8988T (cell line): ENCODE results near the gene SYNE1.

Source experiments
- DNase-seq: peaks from one replicate; pipeline ENCODE4 v3.0.0; 2011

Gene SYNE1

GRCh38 chr6:152118224-152118623, 518.9 kb downstream of the SYNE1 start:
- DNase-seq: no peak

- no peak for DNase-seq
Measured at GRCh38 chr6:152117156-152118133, 519.7 kb downstream of the SYNE1 start.

- no peak for DNase-seq
Measured at GRCh38 chr6:152112491-152113261, 524.5 kb downstream of the SYNE1 start.

DNA sequence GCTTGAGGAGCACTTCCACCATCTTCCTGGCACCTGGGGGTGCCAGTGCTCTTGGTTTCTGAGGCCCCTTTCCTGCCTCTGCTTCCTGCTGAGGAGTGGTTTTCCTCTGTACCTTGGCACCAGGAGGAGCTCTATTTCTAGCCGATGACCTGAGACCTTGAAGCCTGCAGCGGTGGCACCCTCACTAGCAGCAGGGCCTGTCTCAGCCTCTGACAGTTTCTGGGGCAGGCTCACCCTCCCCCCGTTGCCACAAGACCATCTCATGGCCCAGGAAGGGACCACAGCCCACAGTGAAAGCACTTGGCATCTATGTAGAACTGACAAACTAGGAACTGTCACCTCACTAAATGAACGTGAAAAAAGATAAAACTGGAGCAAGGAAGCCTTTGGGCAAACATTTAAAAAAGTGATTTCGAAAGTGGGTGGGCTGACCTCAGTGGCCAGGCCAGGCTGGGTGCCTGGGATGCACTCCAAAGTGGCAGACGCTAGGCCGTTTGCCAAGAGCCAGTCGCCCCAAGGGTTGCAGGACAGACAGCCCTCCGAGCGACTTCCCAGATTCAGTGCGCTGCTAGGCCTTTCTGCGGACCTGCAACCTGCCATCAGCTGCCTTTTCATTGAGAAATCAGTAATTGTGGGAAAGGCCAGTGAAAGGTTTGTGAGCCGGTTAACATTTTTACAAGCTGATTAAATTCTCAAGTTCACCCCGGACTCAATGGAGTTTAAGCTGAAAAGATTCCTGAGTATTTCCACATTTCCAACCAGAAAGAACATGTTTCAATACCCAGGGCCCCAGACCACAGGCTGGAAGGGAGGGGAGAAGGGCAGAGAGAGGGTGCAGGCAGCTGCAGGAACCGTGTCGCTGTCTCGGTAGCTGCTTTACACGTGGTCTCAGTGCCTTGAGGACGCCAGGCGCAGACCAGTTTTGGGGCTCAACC, 526.0 kb downstream of the SYNE1 start:
- no peak for DNase-seq

DNA sequence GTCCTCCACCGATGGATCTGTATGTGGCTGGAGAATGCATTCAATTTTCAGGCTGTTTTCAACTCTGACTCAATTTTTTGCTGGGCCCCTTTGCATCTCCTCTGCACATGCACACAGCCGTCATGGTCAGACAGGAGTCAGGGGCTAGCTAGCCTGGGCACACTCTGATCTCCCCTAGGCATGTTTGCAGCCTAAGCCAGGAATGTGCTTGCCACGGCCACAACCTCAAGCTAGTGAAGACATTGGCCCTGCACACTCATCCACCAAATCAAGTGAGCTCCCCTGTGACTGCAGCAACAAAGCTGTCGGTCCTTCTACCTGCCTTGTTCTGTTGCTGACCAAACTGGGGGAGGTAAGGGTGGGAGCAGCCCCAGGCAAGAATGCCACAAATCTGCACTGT, 529.2 kb downstream of the SYNE1 start:
- DNase-seq: no peak

DNA sequence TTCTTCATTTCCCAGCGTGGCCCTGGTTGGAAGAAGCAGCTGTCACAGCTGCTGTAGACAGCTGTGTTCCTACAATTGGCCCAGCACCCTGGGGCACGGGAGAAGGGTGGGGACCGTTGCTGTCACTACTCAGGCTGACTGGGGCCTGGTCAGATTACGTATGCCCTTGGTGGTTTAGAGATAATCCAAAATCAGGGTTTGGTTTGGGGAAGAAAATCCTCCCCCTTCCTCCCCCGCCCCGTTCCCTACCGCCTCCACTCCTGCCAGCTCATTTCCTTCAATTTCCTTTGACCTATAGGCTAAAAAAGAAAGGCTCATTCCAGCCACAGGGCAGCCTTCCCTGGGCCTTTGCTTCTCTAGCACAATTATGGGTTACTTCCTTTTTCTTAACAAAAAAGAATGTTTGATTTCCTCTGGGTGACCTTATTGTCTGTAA, 537.0 kb downstream of the SYNE1 start:
- DNase-seq: no peak

DNA sequence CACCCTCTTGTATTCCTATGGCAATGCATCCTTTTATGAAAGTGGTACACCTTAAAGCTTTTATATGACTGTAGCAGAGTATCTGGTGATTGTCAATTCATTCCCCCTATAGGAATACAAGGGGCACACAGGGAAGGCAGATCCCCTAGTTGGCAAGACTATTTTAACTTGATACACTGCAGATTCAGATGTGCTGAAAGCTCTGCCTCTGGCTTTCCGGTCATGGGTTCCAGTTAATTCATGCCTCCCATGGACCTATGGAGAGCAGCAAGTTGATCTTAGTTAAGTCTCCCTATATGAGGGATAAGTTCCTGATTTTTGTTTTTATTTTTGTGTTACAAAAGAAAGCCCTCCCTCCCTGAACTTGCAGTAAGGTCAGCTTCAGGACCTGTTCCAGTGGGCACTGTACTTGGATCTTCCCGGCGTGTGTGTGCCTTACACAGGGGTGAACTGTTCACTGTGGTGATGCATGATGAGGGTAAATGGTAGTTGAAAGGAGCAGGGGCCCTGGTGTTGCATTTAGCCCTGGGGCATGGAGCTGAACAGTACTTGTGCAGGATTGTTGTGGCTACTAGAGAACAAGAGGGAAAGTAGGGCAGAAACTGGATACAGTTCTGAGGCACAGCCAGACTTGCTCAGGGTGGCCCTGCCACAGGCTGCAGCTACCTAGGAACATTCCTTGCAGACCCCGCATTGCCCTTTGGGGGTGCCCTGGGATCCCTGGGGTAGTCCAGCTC, 537.5 kb downstream of the SYNE1 start:
- DNase-seq: no peak

- no peak for DNase-seq
Measured at GRCh38 chr6:152098683-152099082, 538.5 kb downstream of the SYNE1 start.

- no peak for DNase-seq
Measured at GRCh38 chr6:152096863-152097496, 540.2 kb downstream of the SYNE1 start.

DNA sequence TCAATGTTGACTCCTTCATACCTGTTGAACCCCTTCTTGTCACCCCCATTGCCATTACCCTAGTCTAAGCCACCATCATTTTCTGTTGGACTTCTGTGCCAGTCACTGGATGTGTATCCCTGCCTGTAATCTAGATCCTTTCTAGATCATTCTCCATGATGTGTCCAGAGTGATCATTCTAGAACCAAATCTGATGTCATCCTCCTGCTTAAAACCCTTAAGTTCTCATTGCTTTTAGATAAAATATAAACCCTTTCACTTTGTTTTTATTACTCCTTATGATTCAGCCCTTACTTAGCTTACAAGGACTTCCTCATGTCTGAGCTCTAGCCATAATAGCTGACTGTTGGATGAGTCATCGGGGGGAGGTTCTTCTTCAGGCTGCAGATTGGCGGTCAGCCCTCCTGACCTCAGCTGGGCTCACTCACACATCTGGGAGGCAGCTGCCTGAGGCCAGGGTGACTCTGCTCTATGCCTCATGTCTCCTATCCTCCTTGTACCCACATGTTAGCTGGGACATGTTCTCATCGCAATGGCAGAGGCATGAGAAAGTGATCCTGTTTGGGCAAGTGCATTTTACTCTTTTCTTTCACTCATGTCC, 542.1 kb downstream of the SYNE1 start:
- peak; percentile 48 for DNase-seq

DNA sequence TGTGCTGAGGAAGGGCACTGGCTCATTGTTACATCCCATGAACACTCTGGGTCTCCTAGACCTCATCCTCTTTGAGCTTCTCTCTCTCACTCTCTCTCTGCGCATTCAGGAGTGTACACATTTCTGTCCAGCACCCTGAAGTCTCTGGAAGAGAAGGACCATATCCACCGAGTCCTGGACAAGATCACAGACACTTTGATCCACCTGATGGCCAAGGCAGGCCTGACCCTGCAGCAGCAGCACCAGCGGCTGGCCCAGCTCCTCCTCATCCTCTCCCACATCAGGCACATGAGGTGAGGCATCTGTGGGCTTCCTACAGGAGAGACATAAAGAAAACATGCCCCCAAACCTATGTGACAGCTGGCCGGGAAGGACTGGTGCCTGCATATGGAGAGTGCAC, 542.9 kb downstream of the SYNE1 start:
- no peak for DNase-seq

DNA sequence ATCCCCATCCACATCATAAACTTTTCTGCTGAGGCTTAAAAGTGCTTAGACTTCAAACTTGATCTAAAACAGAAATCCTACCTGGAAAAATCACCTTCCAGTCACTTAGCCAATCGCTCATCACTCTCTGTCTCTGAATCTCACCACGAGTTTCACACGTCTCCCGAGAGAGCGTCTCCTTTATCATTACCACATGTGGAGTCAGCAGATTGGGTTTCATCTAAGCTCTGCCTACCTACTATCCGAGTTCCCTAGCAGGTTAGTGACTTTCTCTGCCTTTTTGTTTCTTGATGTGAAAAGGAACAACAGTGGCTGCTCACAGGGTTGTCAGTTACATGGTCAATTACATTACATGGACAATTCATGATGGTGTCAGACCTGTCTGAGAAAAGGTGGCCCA, 543.5 kb downstream of the SYNE1 start:
- no peak for DNase-seq

- DNase-seq: no peak
Measured at GRCh38 chr6:152091851-152092341, 545.3 kb downstream of the SYNE1 start.

- DNase-seq: no peak
Measured at GRCh38 chr6:152091201-152091600, 546.0 kb downstream of the SYNE1 start.

DNA sequence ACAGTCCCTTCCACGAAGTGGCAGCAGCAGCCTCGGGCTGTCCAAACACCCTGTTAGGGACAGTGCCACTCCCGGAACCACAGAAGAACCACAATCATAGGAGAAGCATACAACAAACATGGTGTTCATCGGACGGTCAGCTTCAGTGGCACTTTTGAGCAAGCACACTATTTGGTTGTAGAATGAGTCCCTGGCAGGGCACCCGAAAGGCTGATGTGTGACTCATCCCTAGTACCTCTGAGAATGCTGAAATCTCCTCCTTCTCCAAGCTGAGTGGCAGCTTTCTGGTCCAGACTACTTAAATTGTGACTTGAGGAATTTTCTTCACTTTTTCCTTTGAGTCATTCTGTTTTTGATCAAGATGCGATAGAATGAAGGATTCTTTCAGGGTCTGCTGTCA, 547.2 kb downstream of the SYNE1 start:
- no peak for DNase-seq

DNA sequence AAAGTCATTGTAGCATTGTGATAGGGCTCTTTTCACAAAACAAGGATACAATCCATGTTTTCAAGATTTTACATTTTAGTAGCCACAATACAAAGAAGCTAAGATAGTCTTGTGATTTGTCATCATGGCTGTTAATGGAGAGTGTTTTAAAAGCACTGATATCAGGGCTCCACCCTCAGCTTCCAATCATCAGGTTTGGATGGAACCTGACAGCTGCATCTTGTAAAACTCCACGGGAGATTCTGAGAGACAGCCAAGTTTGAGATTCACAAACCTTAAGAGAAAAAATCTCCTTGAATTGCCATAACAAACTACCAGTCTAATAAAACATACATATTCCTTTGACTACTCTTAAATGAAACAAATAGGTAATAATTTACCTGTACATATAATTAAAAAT, 549.5 kb downstream of the SYNE1 start:
- no peak for DNase-seq

DNA sequence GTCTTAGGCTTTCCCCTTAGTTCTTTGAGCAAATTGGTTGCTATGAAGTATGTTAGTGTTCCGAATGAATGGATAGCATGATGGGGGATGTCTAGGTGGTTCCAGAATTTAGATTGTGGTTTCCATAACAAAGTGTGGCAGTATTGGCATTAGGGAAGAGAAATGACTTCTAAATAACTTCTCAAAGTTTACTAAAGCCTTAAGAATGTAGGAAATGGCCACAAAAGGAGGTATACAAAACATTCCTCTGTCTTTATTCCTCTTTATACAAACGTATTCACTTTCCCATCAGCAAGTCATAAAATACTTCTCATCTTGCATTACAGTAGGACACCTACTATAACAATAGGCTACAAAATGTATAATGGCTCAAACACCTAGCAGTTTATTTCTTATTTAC, 550.1 kb downstream of the SYNE1 start:
- no peak for DNase-seq

DNA sequence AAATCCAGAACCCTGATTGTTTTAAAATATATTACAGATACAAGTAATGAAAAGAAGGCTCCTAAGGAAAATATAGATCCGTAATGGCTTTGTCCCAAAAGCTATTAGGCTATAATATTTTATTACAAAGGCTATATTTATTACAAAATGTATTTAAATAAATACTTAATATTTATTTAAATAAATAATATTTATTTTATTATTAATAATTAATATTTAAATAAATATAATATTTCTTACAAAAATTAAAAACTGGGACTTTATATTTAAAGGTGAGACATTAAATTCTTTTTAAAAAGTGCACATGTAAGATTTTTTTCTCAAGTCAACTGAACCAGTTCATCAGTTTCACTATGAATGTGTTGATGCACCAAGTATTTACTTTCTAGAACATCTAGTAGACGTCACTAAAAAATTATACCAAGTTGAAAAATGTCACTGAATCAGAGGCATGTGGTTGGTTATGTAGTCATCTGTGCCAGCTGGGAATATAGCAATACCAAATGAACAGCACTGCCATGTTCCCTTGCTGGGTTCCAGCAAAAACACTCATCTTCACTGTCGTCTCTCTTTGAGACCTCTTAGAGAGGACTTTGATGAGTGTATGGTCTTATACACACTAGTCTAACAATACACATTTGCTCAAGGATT, 550.8 kb downstream of the SYNE1 start:
- DNase-seq: no peak

DNA sequence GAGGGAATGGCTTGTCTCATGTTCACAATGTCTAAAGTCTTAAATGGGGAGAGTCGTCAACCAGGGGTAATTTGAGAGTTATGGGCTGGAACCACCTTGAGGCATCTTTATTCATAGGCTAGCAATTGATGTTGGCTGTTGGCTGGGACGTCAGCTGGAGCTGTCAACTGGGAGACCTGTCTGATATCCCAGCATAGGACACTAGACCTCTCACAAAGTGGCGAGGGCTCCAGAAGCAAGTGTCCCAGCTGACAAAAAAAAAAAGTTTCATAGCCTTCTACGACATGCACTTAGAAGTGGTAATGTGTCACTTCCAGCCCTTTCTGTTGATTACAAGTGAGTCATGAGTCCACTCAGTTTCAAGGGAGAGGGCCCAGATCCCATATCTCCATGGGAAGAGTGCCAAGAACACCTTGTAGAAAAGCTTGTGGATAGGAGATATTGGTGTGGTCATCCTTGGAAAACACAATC, 551.7 kb downstream of the SYNE1 start:
- no peak for DNase-seq

GRCh38 chr6:152078804-152079203, 558.4 kb downstream of the SYNE1 start:
- no peak for DNase-seq
